Suppressor macrophage (primary cell): ENCODE data around the gene METTL27.
"Not testable (repeated sequence)": the region's sequence is repeated elsewhere in the genome, so short reads cannot be mapped to it uniquely, and the experiment has no call there.

Experiments used
- DNase-seq, 4 experiments: peaks; one replicate each; pipeline ENCODE4 v3.0.0-alpha.2; 2020 to 2022
- total RNA-seq, 17 experiments: gene quantifications; one replicate each; lab custom pipeline; 2026; ENCODE audit warnings: mixed read lengths in 6 of 17, inconsistent platforms in 3 of 17; lab: John Stamatoyannopoulos, UW

METTL27 gene
- total RNA-seq, result 0 to 0.90 (median 0.14) reads per million in 17 experiments

DNA sequence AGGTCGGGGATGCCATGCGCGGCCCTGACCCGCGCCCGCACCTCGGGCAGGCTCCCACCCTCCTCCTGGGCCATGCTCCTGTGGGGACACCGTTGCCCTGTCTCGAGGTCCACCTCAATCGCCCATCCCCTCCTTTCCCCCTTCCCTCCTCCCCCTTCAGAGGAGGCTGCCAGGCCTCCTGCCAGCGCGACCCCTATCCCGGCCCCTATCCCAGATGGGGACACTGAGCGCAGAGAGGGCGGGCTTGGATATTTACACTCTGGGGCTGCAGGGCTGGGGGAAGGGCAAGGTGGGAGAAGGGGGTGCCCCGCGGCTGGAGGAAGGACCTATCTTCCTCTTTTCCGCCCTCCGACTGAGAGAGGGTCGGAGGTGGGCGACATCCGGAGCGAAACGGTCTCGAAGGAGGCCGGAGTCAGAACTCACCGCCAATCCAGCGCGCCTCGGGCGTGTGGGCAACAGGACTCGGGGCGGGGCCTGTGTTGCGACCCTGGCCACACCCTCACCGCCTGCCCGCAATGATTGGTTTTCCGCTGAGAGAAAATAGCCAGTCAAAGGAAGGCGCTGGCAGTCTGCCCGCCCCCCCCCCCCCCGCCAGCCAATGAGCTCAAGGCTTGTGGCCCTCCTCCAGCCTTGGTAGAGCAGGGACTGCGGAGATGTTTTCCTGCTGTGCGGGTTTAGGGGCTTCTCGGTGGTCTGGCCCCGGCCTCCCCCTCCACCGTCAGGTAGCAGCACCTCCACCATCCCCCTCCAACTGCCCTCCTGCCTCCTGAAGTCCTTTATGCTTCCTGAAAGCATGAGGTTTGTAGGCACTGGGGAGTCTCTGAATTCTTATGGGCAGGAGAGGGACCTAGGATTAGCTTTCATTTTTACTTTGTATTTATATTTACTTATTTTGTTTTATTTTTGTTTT lies at the start of gene METTL27:
TSS of gene METTL27 (minus strand) at position 450 of the 910 bp plus-strand sequence. CDS start at position 74, 376 bp downstream.
- DNase-seq, result peak; percentile 92 to 96 (median 94)

- peak in 1 of 4 experiments; percentile 25 for DNase-seq
Measured at GRCh38 chr7:73891178-73891885, 49.0 kb upstream of the METTL27 start.

DNA sequence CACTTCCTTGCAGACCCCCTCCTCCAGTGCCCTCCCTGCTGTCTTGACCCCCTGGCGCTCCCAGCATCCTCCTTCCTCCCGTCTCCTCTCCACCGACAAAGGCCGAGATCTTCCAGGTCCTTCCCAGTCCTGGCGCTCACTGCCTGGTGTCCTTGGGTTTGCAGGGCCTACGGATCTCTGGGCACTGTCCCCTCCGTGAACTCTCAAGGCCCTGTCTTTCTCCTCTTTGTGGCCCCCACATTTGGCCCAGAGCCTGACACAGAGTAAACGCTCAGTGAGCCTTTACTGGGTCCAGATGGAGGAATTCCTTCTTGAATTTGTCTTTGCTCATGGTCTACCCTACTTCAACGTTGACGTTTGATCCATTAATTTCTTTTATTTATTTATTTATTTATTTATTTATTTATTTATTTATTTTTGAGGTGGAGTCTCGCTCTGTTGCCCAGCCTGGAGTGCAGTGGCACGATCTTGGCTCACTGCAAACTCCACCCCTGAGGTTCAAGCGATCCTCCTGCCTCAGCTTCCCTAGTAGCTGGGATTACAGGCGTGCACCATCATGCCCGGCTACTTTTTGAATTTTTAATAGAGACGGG lies 48.3 kb upstream of the METTL27 start:
- no peak for DNase-seq

DNA sequence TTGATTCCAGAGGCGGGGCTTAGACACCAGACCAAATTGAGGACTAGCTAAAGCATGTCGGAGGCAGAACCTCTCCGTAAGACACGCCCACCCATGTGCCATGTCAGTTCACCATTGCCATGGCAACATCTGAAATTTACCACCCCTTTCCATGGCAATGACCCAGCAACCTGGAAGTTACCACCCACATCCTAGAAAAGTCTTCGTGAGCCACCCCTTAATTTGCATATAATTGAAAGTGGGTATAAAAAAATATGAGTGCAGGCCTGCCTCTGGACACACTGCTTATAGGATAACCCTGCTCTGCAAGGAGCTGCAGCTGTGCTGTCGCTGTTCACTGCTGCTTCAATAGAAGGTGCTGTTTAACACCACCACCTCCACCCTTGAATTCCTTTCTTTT lies 46.6 kb upstream of the METTL27 start:
- peak in 2 of 4 experiments; percentile 17 to 24 for DNase-seq

DNA sequence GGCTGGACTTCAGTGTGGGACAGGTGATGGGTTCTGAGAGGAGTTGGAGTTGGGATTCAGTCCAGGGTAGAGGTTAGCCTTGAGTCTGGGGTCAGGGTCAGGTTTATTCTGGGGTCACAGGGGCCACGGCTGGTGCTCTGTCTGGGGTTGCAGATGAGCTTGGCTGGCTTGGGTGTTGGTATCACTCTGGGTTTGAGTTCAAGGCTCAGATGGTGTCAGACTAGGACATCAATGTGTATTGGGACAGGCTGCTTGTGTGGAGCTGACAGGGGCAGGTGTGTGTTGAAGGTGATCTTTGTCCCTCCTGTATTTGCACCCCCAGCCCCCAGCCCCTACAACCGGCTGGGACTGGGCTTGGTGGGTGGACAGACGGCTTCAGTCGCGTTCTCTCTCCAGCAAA lies 45.4 kb upstream of the METTL27 start:
- no peak for DNase-seq

DNA sequence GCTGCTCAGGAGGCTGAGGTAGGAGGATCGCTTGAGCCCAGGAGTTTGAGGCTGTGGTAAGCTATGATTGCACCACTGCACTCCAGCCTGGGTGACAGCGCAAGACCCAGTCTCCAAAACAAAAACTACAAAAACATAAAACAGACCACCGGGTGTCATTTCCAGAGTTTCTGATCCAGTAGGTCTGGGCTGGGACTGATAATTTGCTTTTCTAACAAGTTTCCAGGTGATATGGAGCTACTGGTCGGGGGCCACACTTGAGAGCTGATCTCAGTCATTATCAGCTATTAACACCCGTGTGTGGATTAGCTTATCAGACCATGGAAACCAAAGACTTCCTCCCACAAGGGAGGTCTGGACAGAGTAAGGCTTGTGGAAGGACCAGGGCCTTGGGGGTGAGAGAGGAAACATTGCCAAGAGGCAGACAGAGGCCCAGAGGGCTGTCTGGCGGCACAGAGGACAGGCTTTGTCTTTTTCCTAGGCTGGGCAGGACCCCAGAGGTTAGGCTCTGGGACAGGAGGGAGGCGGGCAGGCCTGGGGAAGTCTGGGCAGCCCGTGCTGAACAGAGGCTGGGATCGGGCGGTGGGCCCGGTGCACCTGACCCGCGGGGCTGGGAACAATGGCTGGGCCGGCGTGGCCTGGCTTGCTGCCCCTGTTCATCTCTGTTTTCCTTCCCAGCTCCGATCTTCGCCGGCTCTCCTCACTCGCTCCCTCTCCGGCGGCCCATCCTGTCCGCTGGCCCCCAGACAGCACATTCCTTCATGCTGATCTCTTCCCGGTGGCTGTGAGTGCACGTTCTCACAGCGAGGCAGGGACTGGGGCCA lies 43.9 kb upstream of the METTL27 start:
- DNase-seq, result no peak

DNA sequence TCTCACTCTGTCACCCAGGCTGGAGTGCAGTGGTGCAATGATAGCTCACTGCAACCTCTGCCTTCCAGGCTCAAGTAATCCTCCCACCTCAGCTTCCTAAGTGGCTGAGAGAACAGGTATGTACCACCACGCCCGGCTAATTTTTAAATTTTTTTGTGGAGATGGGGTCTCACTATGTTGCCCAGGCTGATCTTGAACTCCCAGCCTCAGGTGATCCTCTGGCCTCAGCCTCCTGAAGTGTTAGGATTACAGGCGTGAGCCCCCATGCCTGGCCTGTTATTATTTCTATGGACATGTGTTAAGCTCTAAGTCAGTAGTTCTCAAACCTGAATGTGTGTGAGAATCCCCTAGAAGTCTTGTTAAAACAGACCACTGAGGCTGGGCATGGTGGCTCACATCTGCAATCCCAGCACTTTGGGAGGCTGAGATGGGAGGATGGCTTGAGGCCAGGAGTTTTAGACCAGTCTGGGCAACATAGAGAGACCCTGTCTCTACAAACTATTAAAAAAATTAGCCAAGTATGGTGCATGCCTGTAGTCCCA lies 43.2 kb upstream of the METTL27 start:
- DNase-seq, result no peak

DNA sequence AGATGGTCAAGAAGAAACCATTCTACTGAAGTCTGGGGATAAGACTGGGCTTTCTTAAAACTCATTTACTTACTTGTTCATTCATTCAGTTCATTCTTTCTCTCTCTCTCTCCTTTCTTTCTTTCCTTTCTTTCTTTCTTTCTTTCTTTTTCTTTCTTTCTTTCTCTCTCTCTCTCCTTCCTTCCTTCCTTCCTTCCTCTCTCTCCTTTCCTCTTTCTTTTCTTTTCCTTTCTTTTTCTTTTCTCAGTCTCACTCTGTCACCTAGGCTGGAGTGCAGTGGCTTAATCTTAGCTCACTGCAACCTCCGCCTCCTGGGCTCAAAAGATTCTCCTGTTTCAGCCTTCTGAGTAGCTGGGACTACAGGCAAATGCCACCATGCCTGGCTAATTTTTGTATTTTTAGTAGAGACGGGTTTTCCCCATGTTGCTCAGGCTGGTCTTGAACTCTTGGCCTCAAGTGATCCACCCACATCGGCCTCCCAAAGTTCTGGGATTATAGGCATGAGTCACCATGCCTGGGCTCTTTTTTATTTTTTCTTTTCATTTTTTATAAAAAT lies 42.6 kb upstream of the METTL27 start:
- DNase-seq, result not testable (repeated sequence)

DNA sequence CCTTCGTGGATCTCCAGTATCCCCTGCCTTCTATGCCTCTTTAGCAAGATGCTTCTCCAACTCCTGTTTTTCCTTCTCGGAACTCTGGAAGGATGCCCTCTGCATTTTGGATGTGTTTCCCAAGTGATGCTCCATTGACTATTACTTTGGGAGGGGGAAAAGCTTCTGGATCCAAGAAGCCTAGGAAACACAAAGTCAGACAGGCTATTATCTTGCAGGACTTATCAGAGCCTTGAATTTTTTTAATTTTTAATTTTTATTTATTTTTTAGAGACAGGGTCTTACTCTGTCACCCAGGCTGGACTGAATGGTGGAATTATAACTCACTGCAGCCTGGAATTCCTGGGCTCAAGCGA lies 39.7 kb upstream of the METTL27 start:
- DNase-seq, result no peak

- DNase-seq, result no peak
Measured at GRCh38 chr7:73881352-73882046, 39.2 kb upstream of the METTL27 start.

DNA sequence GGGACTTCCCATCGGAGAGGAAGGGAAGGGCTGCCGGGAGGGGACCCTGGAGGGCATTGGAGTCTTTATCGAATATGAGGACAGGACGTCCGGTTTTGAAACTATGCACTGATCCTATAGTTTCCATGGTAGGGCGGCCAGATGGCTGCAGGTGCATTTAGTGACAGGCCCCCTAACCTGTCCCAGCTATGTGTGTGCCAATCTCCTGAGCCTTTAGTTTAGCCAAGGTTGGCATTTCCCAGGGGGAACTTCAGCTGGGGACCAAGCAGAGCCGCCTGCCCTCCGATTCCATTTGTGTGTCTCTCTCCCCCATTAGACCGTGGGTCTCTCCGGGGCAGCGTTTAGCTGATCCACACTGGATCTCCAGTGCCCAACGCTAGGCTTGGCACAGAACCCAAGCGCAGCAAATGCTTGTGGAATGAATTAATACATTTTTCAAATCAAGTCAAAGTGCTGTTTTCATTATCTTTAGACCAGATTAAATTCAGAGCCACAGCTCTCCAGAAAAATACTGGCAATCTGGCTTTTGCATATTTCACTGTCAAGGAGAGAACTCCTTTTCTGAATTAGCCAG lies 38.5 kb upstream of the METTL27 start:
- DNase-seq, result no peak

- no peak for DNase-seq
Measured at GRCh38 chr7:73879977-73880681, 37.8 kb upstream of the METTL27 start.

- no peak for DNase-seq
Measured at GRCh38 chr7:73876973-73877372, 34.7 kb upstream of the METTL27 start.

GRCh38 chr7:73876361-73876760 lies 34.0 kb upstream of the METTL27 start:
- DNase-seq, result no peak

GRCh38 chr7:73872056-73872908 lies 30.0 kb upstream of the METTL27 start:
- DNase-seq, result no peak

GRCh38 chr7:73871163-73872011 lies 29.1 kb upstream of the METTL27 start:
- DNase-seq, result no peak

GRCh38 chr7:73870041-73870492 lies 27.8 kb upstream of the METTL27 start:
- DNase-seq, result no peak
